Measurements from ENCODE around the gene CMBL.
"Not testable (repeated sequence)": the region's sequence is repeated elsewhere in the genome, so short reads cannot be mapped to it uniquely, and the experiment has no call there.

Gene CMBL

GRCh38 chr5:10333154-10334006 is 25.7 kb upstream of the CMBL start:
- DNase-seq (ENCODE audit: low spot score), result no peak

GRCh38 chr5:10332301-10332700 is 24.6 kb upstream of the CMBL start:
- no peak for DNase-seq (ENCODE audit: low spot score)

- peak; percentile 45 for DNase-seq (ENCODE audit: low spot score)
Measured at GRCh38 chr5:10331341-10331796, 23.7 kb upstream of the CMBL start.

GRCh38 chr5:10330511-10331230 is 23.0 kb upstream of the CMBL start:
- no peak for DNase-seq (ENCODE audit: low spot score)

- no peak for DNase-seq (ENCODE audit: low spot score)
Measured at GRCh38 chr5:10329820-10330481, 22.2 kb upstream of the CMBL start.

- DNase-seq (ENCODE audit: low spot score), result no peak
Measured at GRCh38 chr5:10329446-10329819, 21.7 kb upstream of the CMBL start.

- DNase-seq (ENCODE audit: low spot score), result no peak
Measured at GRCh38 chr5:10328323-10328722, 20.6 kb upstream of the CMBL start.

GRCh38 chr5:10324518-10325370 is 17.0 kb upstream of the CMBL start:
- no peak for DNase-seq (ENCODE audit: low spot score)

GRCh38 chr5:10323588-10324488 is 16.1 kb upstream of the CMBL start:
- no peak for DNase-seq (ENCODE audit: low spot score)

- no peak for DNase-seq (ENCODE audit: low spot score)
Measured at GRCh38 chr5:10321882-10322281, 14.2 kb upstream of the CMBL start.

- DNase-seq (ENCODE audit: low spot score), result no peak
Measured at GRCh38 chr5:10320793-10321192, 13.1 kb upstream of the CMBL start.

GRCh38 chr5:10319202-10319851 is 11.6 kb upstream of the CMBL start:
- DNase-seq (ENCODE audit: low spot score), result no peak

GRCh38 chr5:10317825-10318682 is 10.4 kb upstream of the CMBL start:
- no peak for DNase-seq (ENCODE audit: low spot score)

GRCh38 chr5:10315824-10316509 is 8.3 kb upstream of the CMBL start:
- no peak for DNase-seq (ENCODE audit: low spot score)

- no peak for DNase-seq (ENCODE audit: low spot score)
Measured at GRCh38 chr5:10315201-10315600, 7.5 kb upstream of the CMBL start.

GRCh38 chr5:10311595-10312425 is 4.1 kb upstream of the CMBL start:
- DNase-seq (ENCODE audit: low spot score), result no peak

- DNase-seq (ENCODE audit: low spot score), result not testable (repeated sequence)
Measured at GRCh38 chr5:10310835-10311570, 3.3 kb upstream of the CMBL start.
